K562 (cell line): ENCODE results near the gene PVALEF. TPM values are rescaled to one million over a fixed set of nuclear protein-coding genes. Genes with fewer than 3 reads are reported as not detected.

Experiments
- CEBPB ChIP-seq: fragments of 450-650 bp; IDR thresholded peaks from 2 replicates; pipeline ENCODE4 v1.6.1; 2016; ENCODE audit warnings: missing genetic modification characterization, missing compliant biosample characterization
- FOXA3 ChIP-seq, 2 experiments: fragments of 450-650 bp in 1 of 2; sonication (generic) in 1 of 2; formaldehyde crosslinking; IDR thresholded peaks in 1 of 2; conservative IDR thresholded peaks in 1 of 2; 2 replicates each; pipeline versions ENCODE4 v1.4.0 to v1.8.0; 2020 to 2022; ENCODE audit warnings: mild to moderate bottlenecking in 2 of 2, missing genetic modification reagents in 1 of 2
- GABPB1 ChIP-seq: sonication (generic); formaldehyde crosslinking; IDR thresholded peaks from 2 replicates; pipeline ENCODE4 v1.8.0; 2022; ENCODE audit warnings: mild to moderate bottlenecking, missing genetic modification reagents
- HMG20B ChIP-seq: fragments of 250-450 bp; sonication (Bioruptor Pico); IDR thresholded peaks from 2 replicates; pipeline ENCODE4 v1.5.0; 2021; ENCODE audit warnings: mild to moderate bottlenecking
- MYC ChIP-seq, 2 experiments: fragments of 250-450 bp in 1 of 2; sonication (Bioruptor Pico) in 1 of 2; IDR thresholded peaks; 2 replicates each; pipeline versions ENCODE4 v1.5.1 to v1.6.1; 2012 to 2021; ENCODE audit warnings: low read depth in 2 of 2, borderline replicate concordance in 1 of 2, improper control_type of control experiment in 1 of 2, low read length in 1 of 2, mild to moderate bottlenecking in 1 of 2, moderate library complexity in 1 of 2
- RBM25 ChIP-seq: fragments of 200-400 bp; formaldehyde crosslinking; IDR thresholded peaks from 2 replicates; pipeline ENCODE4 v1.6.1; 2018; ENCODE audit warnings: low read length, low read depth, moderate library complexity; ENCODE audit not compliant: severe bottlenecking
- SIN3A ChIP-seq, 2 experiments: fragments of 150-350 bp in 1 of 2; IDR thresholded peaks; 2 replicates each; pipeline ENCODE4 v1.6.1; 2011 to 2016; ENCODE audit warnings: borderline replicate concordance in 2 of 2, low read depth in 2 of 2, low read length in 2 of 2, mild to moderate bottlenecking in 2 of 2, moderate library complexity in 2 of 2; ENCODE audit not compliant: control insufficient read depth in 1 of 2
- SLC30A9 ChIP-seq: fragments of 250-450 bp; sonication (Bioruptor Pico); IDR thresholded peaks from 2 replicates; pipeline ENCODE4 v1.8.0; 2022; ENCODE audit warnings: mild to moderate bottlenecking, moderate library complexity
- STAT5B ChIP-seq: fragments of 250-450 bp; sonication (Bioruptor Pico); IDR thresholded peaks from 2 replicates; pipeline ENCODE4 v1.8.0; 2021; ENCODE audit warnings: mild to moderate bottlenecking, inconsistent platforms
- U2AF1 ChIP-seq: fragments of 200-400 bp; formaldehyde crosslinking; optimal IDR thresholded peaks from 2 replicates; pipeline ENCODE3; 2017; ENCODE audit warnings: mild to moderate bottlenecking, low read depth, low read length, moderate library complexity
- ZNF695 ChIP-seq: fragments of 450-650 bp; formaldehyde crosslinking; IDR thresholded peaks from 2 replicates; pipeline ENCODE4 v1.4.0; 2020; ENCODE audit warnings: mild to moderate bottlenecking, moderate library complexity
- polyA plus RNA-seq, 8 experiments: library from polyadenylated mRNA; depleted of rRNA in 4 of 8; stranded (reverse) in 5 of 8; unstranded in 3 of 8; fragments of >200 nt; fragmentation: Nextera tagmentation in 2 of 8; fragmentation: Illumina TruSeq in 1 of 8; extraction: Ambion mirVana in 2 of 8; extraction: Trizol in 1 of 8; gene quantifications; 2 replicates each; pipeline versions ENCODE4 v1.2.1 to v1.2.3, GENCODE V29; 2011 to 2014; ENCODE audit warnings: inconsistent platforms in 1 of 8, missing spikeins in 1 of 8
- total RNA-seq, 7 experiments: library from RNA; depleted of rRNA in 6 of 7; stranded (reverse); fragments of >200 nt in 6 of 7; fragmentation: Illumina TruSeq in 2 of 7; extraction: Trizol in 2 of 7; gene quantifications; 2 replicates each; pipeline versions ENCODE4 v1.2.1 to v1.2.3, GENCODE V29; 2011 to 2021; ENCODE audit warnings: low replicate concordance in 1 of 7
- TF ChIP-seq, protein P1 (sequence below): sonication (generic); IDR thresholded peaks from 2 replicates; pipeline ENCODE4 v1.6.1; 2016
- TF ChIP-seq, protein P2 (sequence below): fragments of 450-650 bp; formaldehyde crosslinking; IDR thresholded peaks from 2 replicates; pipeline ENCODE4 v1.4.0; 2020; ENCODE audit warnings: mild to moderate bottlenecking, moderate library complexity
- TF ChIP-seq, protein P3 (sequence below): fragments of 450-650 bp; IDR thresholded peaks from 2 replicates; pipeline ENCODE4 v1.6.1; 2016; ENCODE audit warnings: missing biosample characterization, missing genetic modification characterization

Gene PVALEF
- total and polyA plus RNA-seq, 9 of the 15 experiments (the other 6 are each of a cell fraction or from before 2014, with no cell fraction given): not detected

DNA sequence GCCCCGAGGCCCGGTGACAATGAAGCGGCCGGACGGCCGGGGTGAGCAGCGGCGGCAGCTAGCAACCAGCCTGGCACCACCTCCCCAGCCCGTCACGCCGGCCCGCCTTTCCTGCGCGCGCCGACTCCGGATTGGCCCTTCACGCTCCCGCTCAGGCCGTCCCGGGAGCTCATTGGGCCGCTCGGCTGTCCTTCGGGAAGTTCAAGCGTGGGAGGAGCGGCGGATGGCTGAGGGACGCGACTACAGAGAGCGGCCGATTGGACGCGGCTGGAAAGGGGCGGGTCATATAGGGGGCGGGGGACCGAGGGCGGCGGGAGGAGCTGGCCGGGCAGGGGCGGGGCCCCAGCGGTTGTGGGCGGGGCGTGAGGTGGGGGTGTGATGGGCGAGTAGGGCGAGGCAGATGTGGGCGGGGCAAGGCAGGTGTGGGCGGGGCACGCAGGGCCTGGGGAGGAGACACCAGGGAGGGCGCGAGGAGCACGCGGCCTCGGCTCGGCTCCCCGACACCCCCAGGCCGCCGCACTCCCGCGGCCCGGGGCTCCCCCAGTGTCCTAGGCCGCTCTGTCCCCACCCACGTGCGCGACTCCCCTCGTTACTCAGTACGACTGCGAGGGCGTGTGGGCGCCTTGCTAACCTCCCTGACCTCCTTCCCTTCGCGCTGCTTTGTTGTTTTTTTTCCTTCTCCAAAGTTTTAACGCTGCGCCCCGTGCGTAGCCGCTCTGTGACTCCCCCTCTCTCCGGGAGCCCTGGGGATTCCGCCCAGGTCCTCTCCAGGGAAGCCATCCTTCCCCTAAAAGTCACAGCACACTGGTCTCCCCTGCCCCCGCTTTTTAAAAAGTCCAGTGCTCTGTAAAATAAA is 57.8 kb downstream of the PVALEF start, which contains the start of gene CEP131 (continued):
- TF ChIP-seq, protein P1, sequence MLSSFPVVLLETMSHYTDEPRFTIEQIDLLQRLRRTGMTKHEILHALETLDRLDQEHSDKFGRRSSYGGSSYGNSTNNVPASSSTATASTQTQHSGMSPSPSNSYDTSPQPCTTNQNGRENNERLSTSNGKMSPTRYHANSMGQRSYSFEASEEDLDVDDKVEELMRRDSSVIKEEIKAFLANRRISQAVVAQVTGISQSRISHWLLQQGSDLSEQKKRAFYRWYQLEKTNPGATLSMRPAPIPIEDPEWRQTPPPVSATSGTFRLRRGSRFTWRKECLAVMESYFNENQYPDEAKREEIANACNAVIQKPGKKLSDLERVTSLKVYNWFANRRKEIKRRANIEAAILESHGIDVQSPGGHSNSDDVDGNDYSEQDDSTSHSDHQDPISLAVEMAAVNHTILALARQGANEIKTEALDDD: no peak
- peak; percentile 56; the same call in 1 of the 2 replicates for TF ChIP-seq GABPB1
- no peak for TF ChIP-seq ZNF695
- TF ChIP-seq STAT5B (CRISPR knock-in tag): no peak
- peak; percentile 93 for TF ChIP-seq MYC (IDR thresholded peaks at IDR 0.05; ENCODE audit: low read depth, low read length)
- TF ChIP-seq MYC (CRISPR knock-in tag; IDR thresholded peaks at IDR 0.05; ENCODE audit: borderline replicate concordance, low read depth): no peak
- no peak for TF ChIP-seq U2AF1
- no peak for TF ChIP-seq CEBPB (tag)
- TF ChIP-seq HMG20B: no peak
- TF ChIP-seq RBM25: peak; percentile 100
- TF ChIP-seq, protein P2, sequence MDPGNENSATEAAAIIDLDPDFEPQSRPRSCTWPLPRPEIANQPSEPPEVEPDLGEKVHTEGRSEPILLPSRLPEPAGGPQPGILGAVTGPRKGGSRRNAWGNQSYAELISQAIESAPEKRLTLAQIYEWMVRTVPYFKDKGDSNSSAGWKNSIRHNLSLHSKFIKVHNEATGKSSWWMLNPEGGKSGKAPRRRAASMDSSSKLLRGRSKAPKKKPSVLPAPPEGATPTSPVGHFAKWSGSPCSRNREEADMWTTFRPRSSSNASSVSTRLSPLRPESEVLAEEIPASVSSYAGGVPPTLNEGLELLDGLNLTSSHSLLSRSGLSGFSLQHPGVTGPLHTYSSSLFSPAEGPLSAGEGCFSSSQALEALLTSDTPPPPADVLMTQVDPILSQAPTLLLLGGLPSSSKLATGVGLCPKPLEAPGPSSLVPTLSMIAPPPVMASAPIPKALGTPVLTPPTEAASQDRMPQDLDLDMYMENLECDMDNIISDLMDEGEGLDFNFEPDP (CRISPR knock-in tag): no peak
- 0 out of 4 replicates have a peak, but pooled peaks of 1 of the 2 experiments have one; percentile 53 for TF ChIP-seq SIN3A (IDR thresholded peaks at IDR 0.05; ENCODE audit: borderline replicate concordance in 2 of 2, control insufficient read depth in 1 of 2, low read depth in 2 of 2, low read length in 2 of 2)
- TF ChIP-seq SLC30A9 (CRISPR knock-in tag): no peak
- TF ChIP-seq FOXA3 (CRISPR knock-in tag; conservative IDR thresholded peaks at IDR 0.05 in 1 of 2, IDR thresholded peaks at IDR 0.05 in 1 of 2): no peak
- TF ChIP-seq, protein P3, sequence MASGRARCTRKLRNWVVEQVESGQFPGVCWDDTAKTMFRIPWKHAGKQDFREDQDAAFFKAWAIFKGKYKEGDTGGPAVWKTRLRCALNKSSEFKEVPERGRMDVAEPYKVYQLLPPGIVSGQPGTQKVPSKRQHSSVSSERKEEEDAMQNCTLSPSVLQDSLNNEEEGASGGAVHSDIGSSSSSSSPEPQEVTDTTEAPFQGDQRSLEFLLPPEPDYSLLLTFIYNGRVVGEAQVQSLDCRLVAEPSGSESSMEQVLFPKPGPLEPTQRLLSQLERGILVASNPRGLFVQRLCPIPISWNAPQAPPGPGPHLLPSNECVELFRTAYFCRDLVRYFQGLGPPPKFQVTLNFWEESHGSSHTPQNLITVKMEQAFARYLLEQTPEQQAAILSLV: no peak
